Muscle layer of duodenum (tissue), 2 donors: ENCODE data around the gene HHATL.

Source experiments
- H3K27ac ChIP-seq: one replicate; pipeline ENCODE4 v1.7.0; 2013; ENCODE audit warnings: mild to moderate bottlenecking, low read length
- H3K27me3 ChIP-seq: one replicate; pipeline ENCODE4 v1.7.0; 2013; ENCODE audit warnings: low read depth, mild to moderate bottlenecking, control low read depth, low read length
- H3K36me3 ChIP-seq, 2 donors: one replicate each; pipeline ENCODE4 v1.7.0; 2013; ENCODE audit warnings: low read length in 2 of 2, control low read depth in 1 of 2, mild to moderate bottlenecking in 1 of 2; ENCODE audit not compliant: insufficient read depth in 2 of 2, control insufficient read depth in 1 of 2
- H3K4me1 ChIP-seq, 2 donors: one replicate each; pipeline ENCODE4 v1.7.0; 2013; ENCODE audit warnings: low read length in 2 of 2, mild to moderate bottlenecking in 2 of 2, control low read depth in 1 of 2, moderate library complexity in 1 of 2; ENCODE audit not compliant: insufficient read depth in 2 of 2, control insufficient read depth in 1 of 2
- H3K4me3 ChIP-seq, 2 donors: one replicate each; pipeline ENCODE4 v1.7.0; 2013; ENCODE audit warnings: low read length in 2 of 2, low read depth in 1 of 2, mild to moderate bottlenecking in 1 of 2
- H3K9me3 ChIP-seq, 2 donors: one replicate each; pipeline ENCODE4 v1.7.0; 2013; ENCODE audit warnings: low read length in 2 of 2, control low read depth in 1 of 2, mild to moderate bottlenecking in 1 of 2; ENCODE audit not compliant: control insufficient read depth in 1 of 2
- donor health status: healthy.

HHATL gene

GRCh38 chr3:42710323-42711021 is 7.9 kb upstream of the HHATL start:
- H3K4me1 ChIP-seq = no peaks in the 10 kb centered on the region
- H3K27me3 ChIP-seq = no peaks in the 10 kb centered on the region
- H3K4me3 ChIP-seq = no peak overlapping the region
- no peaks in the 10 kb centered on the region for H3K36me3 ChIP-seq
- H3K27ac ChIP-seq = no peak overlapping the region
- no peaks in the 10 kb centered on the region for H3K9me3 ChIP-seq

GRCh38 chr3:42709621-42710020 is 7.0 kb upstream of the HHATL start:
- Histone ChIP-seq H3K27ac (no peak overlapping the region), H3K4me1 (no peaks in the 10 kb centered on the region), H3K27me3 (no peaks in the 10 kb centered on the region), H3K36me3 (no peaks in the 10 kb centered on the region), H3K9me3 (no peaks in the 10 kb centered on the region), H3K4me3 (no peak overlapping the region)

- Histone ChIP-seq H3K9me3 (no peaks in the 10 kb centered on the region), H3K4me3 (no peak overlapping the region), H3K27ac (no peak overlapping the region), H3K27me3 (no peaks in the 10 kb centered on the region), H3K4me1 (no peaks in the 10 kb centered on the region), H3K36me3 (no peaks in the 10 kb centered on the region)
Observed at GRCh38 chr3:42708611-42709151, 6.1 kb upstream of the HHATL start.

- Histone ChIP-seq H3K9me3 (no peaks in the 10 kb centered on the region), H3K27ac (no peak overlapping the region), H3K27me3 (no peaks in the 10 kb centered on the region), H3K4me3 (no peak overlapping the region), H3K4me1 (no peaks in the 10 kb centered on the region), H3K36me3 (no peaks in the 10 kb centered on the region)
Observed at GRCh38 chr3:42707620-42708355, 5.2 kb upstream of the HHATL start.

GRCh38 chr3:42706721-42707619 is 4.4 kb upstream of the HHATL start:
- Histone ChIP-seq H3K9me3 (no peaks in the 10 kb centered on the region), H3K27ac (no peak overlapping the region), H3K4me3 (no peak overlapping the region), H3K4me1 (no peaks in the 10 kb centered on the region), H3K36me3 (no peaks in the 10 kb centered on the region), H3K27me3 (no peaks in the 10 kb centered on the region)

- no peaks in the 10 kb centered on the region for H3K9me3 ChIP-seq
- H3K36me3 ChIP-seq = no peaks in the 10 kb centered on the region
- no peak overlapping the region for H3K27ac ChIP-seq
- no peaks in the 10 kb centered on the region for H3K27me3 ChIP-seq
- no peak overlapping the region for H3K4me3 ChIP-seq
- no peaks in the 10 kb centered on the region for H3K4me1 ChIP-seq
Observed at GRCh38 chr3:42705962-42706585, 3.5 kb upstream of the HHATL start.

- no peaks in the 10 kb centered on the region for H3K9me3 ChIP-seq
Observed at GRCh38 chr3:42705058-42705767, 2.6 kb upstream of the HHATL start.

GRCh38 chr3:42704136-42704841 is 1.7 kb upstream of the HHATL start:
- Histone ChIP-seq H3K27me3 (no peaks in the 10 kb centered on the region), H3K9me3 (no peaks in the 10 kb centered on the region), H3K4me3 (no peak overlapping the region), H3K36me3 (no peaks in the 10 kb centered on the region), H3K27ac (no peak overlapping the region), H3K4me1 (no peaks in the 10 kb centered on the region)

More at GRCh38 chr3:42705058-42705767, 2.6 kb upstream of the HHATL start:
- no peak overlapping the region for H3K4me3 ChIP-seq
- H3K27ac ChIP-seq = no peak overlapping the region
- no peaks in the 10 kb centered on the region for H3K27me3 ChIP-seq
- no peaks in the 10 kb centered on the region for H3K36me3 ChIP-seq
- no peaks in the 10 kb centered on the region for H3K4me1 ChIP-seq

- Histone ChIP-seq H3K4me1 (no peaks in the 10 kb centered on the region), H3K27ac (no peak overlapping the region)
Observed at GRCh38 chr3:42703695-42704025, 1.1 kb upstream of the HHATL start.

GRCh38 chr3:42702982-42703694 is 540 bp upstream of the HHATL start:
- Histone ChIP-seq H3K4me1 (no peaks in the 10 kb centered on the region), H3K27ac (no peak overlapping the region), H3K9me3 (no peaks in the 10 kb centered on the region), H3K27me3 (no peaks in the 10 kb centered on the region), H3K4me3 (no peak overlapping the region), H3K36me3 (no peaks in the 10 kb centered on the region)

More at GRCh38 chr3:42703695-42704025, 1.1 kb upstream of the HHATL start:
- no peaks in the 10 kb centered on the region for H3K27me3 ChIP-seq
- no peaks in the 10 kb centered on the region for H3K9me3 ChIP-seq
- H3K36me3 ChIP-seq = no peaks in the 10 kb centered on the region
- no peak overlapping the region for H3K4me3 ChIP-seq
